Effector memory CD4-positive, alpha-beta T cell (primary cell): ENCODE data around the gene HSPA5.
A peak's percentile ranks its signal among the peaks of the same experiment; 100 is the strongest.
"Not testable (repeated sequence)": the region's sequence is repeated elsewhere in the genome, so short reads cannot be mapped to it uniquely, and the experiment has no call there.

Source experiments
- DNase-seq, 3 donors: peaks; one replicate each; pipeline ENCODE4 v3.0.0-alpha.2; 2020
- H3K27ac ChIP-seq: 2 replicates; pipeline ENCODE4 v1.7.0; 2013; ENCODE audit warnings: mild to moderate bottlenecking, low read length, moderate library complexity; ENCODE audit not compliant: insufficient read depth, poor library complexity, severe bottlenecking
- H3K27me3 ChIP-seq: replicated peaks from 2 replicates; pipeline ENCODE4 v1.7.0; 2013; ENCODE audit warnings: mild to moderate bottlenecking, low read length; ENCODE audit not compliant: insufficient read depth, control insufficient read depth, poor library complexity, severe bottlenecking
- H3K36me3 ChIP-seq: 2 replicates; pipeline ENCODE4 v1.7.0; 2013; ENCODE audit warnings: mild to moderate bottlenecking, low read length, moderate library complexity; ENCODE audit not compliant: control insufficient read depth, insufficient read depth
- H3K4me1 ChIP-seq: 2 replicates; pipeline ENCODE4 v1.7.0; 2013; ENCODE audit warnings: low read length, mild to moderate bottlenecking; ENCODE audit not compliant: control insufficient read depth, insufficient read depth, poor library complexity, severe bottlenecking
- H3K4me3 ChIP-seq: 2 replicates; pipeline ENCODE4 v1.7.0; 2013; ENCODE audit warnings: low read length, low read depth, mild to moderate bottlenecking; ENCODE audit not compliant: insufficient read depth, poor library complexity, severe bottlenecking
- H3K9me3 ChIP-seq: 2 replicates; pipeline ENCODE4 v1.7.0; 2013; ENCODE audit warnings: mild to moderate bottlenecking, low read length, moderate library complexity; ENCODE audit not compliant: control insufficient read depth

Gene HSPA5

DNA sequence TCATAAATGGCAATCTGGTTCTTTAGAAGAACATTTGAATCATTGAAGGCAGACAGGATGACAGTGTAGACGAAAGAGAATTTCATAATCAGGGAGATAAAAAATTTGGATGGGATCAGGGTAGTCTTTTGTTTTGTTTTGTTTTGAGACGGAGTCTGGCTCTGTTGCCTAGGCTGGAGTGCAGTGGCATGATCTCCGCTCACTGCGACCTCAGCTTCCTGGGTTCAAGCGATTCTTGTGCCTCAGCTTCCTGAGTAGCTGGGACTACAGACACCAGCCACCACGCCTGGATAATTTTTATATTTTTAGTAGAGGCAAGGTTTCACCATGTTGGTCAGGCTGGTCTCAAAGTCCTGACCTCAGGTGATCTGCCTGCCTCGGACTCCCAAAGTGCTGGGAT lies 22.9 kb upstream of the HSPA5 start:
- not testable (repeated sequence) for H3K36me3 ChIP-seq, H3K9me3 ChIP-seq, H3K27me3 ChIP-seq
- Histone ChIP-seq H3K4me3 (peak overlapping the region; percentile 16), H3K4me1 (peaks cover 17% of the 10 kb centered on the region), H3K27ac (peak overlapping the region; percentile 31)
- DNase-seq: peak in 1 of 3 donors; percentile 14

DNA sequence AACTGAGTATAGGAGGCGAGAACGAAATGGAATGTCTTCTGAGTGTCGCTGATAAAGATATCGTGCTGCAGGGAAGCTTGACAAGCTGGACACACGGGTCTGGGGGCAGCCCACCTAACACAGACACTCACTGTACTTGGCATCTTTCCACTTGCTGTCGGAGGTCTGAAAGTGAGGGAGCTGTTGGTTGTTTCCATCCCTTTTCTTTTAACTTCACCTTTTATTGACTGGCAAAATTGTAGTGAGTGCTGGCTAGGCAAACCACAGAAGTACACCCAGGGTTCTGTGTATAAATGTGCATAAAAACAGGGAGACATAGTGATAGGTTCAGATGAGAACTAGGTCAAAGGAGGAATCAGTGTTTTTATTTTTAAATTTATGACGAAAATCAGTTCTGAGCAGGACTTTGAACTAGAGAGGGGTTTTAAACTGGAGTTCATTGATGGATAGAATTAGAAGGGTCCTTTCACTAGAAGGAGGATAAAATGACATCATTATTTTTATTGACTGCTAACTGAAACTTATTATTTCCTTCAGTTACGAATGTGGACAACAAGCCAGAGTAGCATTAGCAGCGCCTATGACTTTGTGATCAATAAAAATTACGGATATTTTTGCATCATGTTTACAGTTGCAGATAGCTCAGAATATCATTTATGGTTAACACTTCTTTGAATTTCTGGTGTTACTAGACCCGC lies 21.3 kb upstream of the HSPA5 start:
- no peaks in the 10 kb centered on the region for H3K27me3 ChIP-seq
- peak overlapping the region; percentile 82 for H3K27ac ChIP-seq
- no peaks in the 10 kb centered on the region for H3K9me3 ChIP-seq

DNA sequence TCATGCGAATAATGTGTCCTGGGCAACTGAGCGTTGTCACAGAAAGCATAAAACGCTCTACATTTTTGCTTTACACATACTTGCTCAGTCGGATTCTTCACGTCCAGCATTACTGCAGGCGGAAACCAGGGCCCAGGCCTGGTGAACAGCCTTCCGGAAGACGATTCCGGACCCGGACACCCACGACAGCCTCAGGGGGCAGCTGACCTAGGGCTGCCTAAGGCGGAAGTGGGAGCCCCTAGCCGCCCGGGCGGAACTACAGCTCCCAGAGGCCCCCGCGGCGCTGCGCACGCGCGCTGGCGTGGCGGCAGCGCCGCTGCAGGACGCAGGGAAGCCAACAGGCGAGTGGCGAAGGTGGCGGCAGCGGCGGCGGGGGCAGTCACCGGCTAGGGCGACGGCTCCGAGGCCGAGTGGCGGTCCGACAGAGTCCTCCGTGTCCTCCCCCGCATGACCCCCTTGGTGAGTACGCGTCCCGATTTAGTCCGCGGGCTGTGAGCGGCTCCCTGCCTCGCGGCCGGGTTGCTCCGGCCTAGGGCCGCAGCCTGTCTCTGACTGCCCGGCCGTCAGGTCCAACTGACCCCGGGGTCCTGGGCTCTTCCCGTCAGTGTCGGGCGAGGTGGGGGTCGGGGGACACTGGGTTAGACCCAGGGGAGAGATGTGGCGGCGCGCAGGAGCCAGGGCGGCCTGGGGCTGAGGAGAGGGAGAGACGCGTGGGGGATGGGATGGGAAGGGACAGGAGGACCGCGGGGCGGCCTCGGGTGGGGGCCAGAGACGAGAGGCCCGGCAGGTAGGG lies 20.6 kb upstream of the HSPA5 start, which contains the start of gene GAPVD1:
GAPVD1 (plus strand) TSS at position 326 of the 793 bp plus-strand sequence. CDS start 37,096 bp downstream, outside the sequence.
- Histone ChIP-seq H3K27ac (peak within 1 kb of the TSS; percentile 82), H3K4me1 (peaks cover 17% of the 10 kb centered on the region), H3K9me3 (no peaks in the 10 kb centered on the region), H3K27me3 (no peaks in the 10 kb centered on the region), H3K4me3 (peak within 1 kb of the TSS; percentile 97), H3K36me3 (no peaks in the 10 kb centered on the region)
- peak; percentile 75 to 83 (median 80) for DNase-seq

More for the DNA sequence above, 21.3 kb upstream of the HSPA5 start:
- no peak for DNase-seq
- Histone ChIP-seq H3K36me3 (no peaks in the 10 kb centered on the region), H3K4me1 (peaks cover 17% of the 10 kb centered on the region), H3K4me3 (peak overlapping the region; percentile 97)

DNA sequence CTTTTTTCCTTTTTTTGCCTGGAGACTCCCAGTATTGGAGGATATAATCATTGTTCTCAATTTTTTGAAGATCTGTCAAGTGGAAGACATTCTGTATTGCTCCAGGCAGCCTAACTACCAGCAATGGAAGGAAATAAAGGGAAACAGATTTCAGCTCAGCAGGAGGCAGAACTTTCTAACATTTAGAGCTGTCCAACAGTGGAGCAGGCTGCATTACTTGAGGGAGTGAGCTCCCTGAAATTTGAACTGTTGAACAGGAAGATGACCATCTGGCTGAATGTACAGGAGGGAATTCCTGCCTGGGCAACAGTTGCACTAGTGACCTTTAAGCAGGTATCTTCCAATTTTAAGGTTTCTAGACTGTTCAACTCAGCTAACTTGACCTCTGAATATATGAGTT lies 19.4 kb upstream of the HSPA5 start:
- no peak overlapping the region for H3K27ac ChIP-seq
- H3K4me3 ChIP-seq: no peak overlapping the region

DNA sequence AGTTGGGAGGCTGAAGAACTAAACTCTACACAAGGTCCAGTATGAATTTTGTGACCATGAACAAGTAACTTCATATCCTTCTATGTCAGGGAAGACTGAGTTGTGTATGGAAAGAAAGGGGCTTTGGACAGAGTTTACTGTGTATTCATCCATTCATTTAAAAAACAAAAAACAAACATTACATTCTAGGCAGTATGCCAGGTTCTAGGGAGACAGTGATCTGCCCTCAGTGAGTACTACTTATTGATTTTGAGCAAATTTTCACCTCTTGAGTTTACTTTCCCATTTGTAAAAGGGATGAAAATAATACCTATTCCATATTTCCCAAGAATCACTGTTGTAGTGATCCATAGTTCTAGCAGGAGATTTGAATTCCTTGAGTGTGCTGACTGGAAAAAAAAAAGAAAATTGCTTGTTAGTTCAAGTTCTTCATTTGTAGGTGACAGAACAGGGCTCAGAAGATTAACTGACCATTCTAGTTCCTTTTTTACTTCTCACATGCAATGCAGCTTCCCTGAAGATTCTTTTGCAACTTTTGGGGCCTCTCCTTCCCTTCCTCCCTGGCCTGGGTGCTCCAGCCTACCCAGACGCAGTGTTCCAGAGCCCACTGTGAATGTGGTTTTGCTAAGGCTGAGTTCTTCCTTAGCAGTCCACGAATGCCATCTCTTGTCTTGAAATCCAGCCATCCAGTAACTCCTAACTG lies 17.8 kb upstream of the HSPA5 start:
- no peak for DNase-seq
- H3K4me3 ChIP-seq: no peak overlapping the region
- H3K36me3 ChIP-seq: no peaks in the 10 kb centered on the region
- no peaks in the 10 kb centered on the region for H3K9me3 ChIP-seq
- H3K4me1 ChIP-seq: peaks cover 12% of the 10 kb centered on the region
- no peaks in the 10 kb centered on the region for H3K27me3 ChIP-seq
- H3K27ac ChIP-seq: no peak overlapping the region

More for the DNA sequence above, 19.4 kb upstream of the HSPA5 start:
- H3K9me3 ChIP-seq: no peaks in the 10 kb centered on the region
- DNase-seq: no peak
- H3K4me1 ChIP-seq: peaks cover 17% of the 10 kb centered on the region
- H3K27me3 ChIP-seq: no peaks in the 10 kb centered on the region
- no peaks in the 10 kb centered on the region for H3K36me3 ChIP-seq

DNA sequence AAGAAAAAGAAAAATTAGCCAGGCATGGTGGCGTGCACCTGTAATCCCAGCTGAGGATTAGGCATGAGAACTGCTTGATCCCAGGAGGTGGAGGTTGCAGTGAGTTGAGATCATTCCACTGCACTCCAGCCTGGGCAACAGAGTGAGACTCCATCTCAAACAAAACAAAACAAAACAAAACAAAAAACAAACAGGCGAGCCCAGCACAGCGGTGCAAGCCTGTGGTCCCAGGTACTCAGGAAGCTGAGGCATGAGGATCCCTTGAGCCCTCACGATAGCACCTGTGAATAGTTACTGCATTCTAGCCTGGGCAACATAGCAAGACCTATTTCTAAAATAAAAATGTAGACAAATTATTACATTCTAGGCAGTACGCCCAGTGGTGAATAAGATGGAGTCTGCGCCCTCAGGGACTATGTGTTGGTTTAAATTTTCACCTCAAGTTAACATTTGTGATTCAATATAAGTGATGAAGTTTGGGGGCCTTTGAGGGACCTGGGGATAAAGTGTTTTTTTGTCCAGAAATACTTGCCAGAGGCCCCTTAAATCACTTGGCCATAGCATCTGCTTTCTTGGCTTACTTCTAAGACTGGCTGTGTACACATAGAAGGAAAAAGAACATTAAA lies 17.1 kb upstream of the HSPA5 start:
- no peak for DNase-seq
- H3K9me3 ChIP-seq: no peaks in the 10 kb centered on the region
- H3K4me3 ChIP-seq: no peak overlapping the region
- H3K27me3 ChIP-seq: no peaks in the 10 kb centered on the region
- no peak overlapping the region for H3K27ac ChIP-seq
- no peaks in the 10 kb centered on the region for H3K36me3 ChIP-seq
- H3K4me1 ChIP-seq: peaks cover 5% of the 10 kb centered on the region

DNA sequence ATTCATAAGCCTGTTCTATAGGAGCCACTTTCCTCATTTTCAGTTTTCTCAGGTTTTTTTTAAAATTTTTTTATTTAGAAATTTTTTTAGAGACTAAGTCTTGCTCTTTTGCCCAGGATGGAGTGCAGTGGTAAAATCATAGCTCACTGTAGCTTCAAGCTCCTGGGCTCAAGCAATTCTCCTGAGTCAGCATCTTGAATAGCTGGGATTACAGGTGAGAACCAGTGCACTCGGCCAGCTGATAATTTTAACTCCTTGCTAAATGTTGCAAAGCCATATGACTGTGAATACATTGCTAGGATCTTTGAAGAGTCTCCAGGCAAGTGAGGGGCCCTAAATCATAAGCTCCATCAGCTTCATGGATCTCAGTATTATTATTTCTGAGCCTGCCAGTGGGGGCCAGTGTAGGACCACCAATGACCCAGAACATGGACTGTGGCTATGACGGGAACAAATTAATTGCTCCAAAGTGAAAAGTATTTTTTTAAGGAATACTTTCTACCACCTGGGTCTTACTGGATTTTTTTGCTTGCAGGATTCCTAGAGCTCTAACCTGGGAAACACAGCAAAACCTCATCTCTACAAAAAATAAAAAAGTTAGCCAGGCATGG lies 14.7 kb upstream of the HSPA5 start:
- no peaks in the 10 kb centered on the region for H3K36me3 ChIP-seq
- no peak overlapping the region for H3K4me3 ChIP-seq
- no peaks in the 10 kb centered on the region for H3K27me3 ChIP-seq
- no peak for DNase-seq
- H3K27ac ChIP-seq: no peak overlapping the region
- no peaks in the 10 kb centered on the region for H3K9me3 ChIP-seq
- no peaks in the 10 kb centered on the region for H3K4me1 ChIP-seq

DNA sequence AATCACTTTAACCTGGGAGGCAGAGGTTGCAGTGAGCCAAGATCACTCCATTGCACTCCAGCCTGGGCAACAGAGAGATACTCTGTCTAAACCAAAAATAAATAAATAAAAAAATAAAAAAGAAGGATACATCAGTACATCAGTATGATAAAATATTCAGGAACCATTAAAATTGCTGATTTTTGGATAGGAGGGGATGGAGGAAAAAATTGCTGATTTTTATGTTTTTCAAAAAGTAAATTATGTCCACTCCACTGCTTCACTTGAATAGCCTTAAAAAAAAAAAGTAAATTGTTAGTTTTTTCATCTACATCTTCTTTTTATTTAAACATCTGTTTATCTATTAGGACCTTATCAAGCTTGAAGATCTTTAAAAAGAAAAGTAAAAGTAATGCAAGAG lies 13.1 kb upstream of the HSPA5 start:
- H3K36me3 ChIP-seq: no peaks in the 10 kb centered on the region
- DNase-seq: no peak
- H3K27ac ChIP-seq: no peak overlapping the region
- no peaks in the 10 kb centered on the region for H3K27me3 ChIP-seq
- H3K9me3 ChIP-seq: no peaks in the 10 kb centered on the region
- no peak overlapping the region for H3K4me3 ChIP-seq
- H3K4me1 ChIP-seq: no peaks in the 10 kb centered on the region

DNA sequence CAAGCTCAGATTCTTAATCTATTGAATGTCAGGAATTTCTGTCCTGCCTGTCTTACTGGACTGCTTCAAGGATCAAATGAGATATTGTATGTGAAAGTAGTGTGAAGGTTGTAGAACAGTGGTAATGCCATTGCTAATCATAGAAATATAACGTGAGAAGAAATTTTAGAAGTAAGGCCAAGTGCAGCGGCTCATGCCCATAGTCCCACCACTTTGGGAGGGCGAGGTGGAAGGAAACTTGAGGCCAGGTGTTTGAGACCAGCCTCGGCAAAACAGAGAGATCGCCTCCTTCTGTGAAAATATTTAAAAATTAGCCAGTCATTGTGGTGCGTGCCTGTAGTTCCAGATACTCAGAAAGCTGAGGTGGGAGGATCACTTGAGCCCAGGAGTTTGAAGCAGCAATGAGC lies 5.1 kb upstream of the HSPA5 start:
- peaks cover 9% of the 10 kb centered on the region for H3K4me1 ChIP-seq
- H3K36me3 ChIP-seq: no peaks in the 10 kb centered on the region
- no peak overlapping the region for H3K27ac ChIP-seq
- no peaks in the 10 kb centered on the region for H3K9me3 ChIP-seq
- H3K4me3 ChIP-seq: no peak overlapping the region
- no peaks in the 10 kb centered on the region for H3K27me3 ChIP-seq
- no peak for DNase-seq
